A549 (cell line): Measurements from ENCODE around the gene CSRP2. TPM values are rescaled to one million over a fixed set of nuclear protein-coding genes. Genes with fewer than 3 reads are reported as not detected.
A peak's percentile ranks its signal among the peaks of the same experiment; 100 is the strongest.

ENCODE experiments used
- ATAC-seq, 2 experiments: fragments of 200-7000 bp in 1 of 2; fragments of >200 bp in 1 of 2; cut with Nextera tagmentation in 1 of 2; cut with Tn5 transposase in 1 of 2; 3 replicates each; pipeline versions ENCODE4 v1.8.0 to v1.9.1; 2018 to 2020; ENCODE audit warnings: mild to moderate bottlenecking in 1 of 2, moderate library complexity in 1 of 2
- CTCF ChIA-PET: fragments of 300-600 bp; sonication (Branson Sonifier 250); formaldehyde crosslinking; extraction: SDS; loops from one replicate; lab custom pipeline; 2021; ENCODE audit warnings: antibody characterized with exemption, inconsistent platforms; lab: Yijun Ruan, JAX
- POLR2A ChIA-PET: fragments of 350-600 bp; formaldehyde crosslinking; extraction: SDS; loops from one replicate; lab custom pipeline; 2021; ENCODE audit warnings: antibody characterized with exemption, inconsistent platforms; lab: Yijun Ruan, JAX
- DNase-seq, 2 experiments: peaks; one replicate each; pipeline versions ENCODE4 v3.0.0 to v3.0.0-alpha.2; 2011 to 2016; ENCODE audit warnings: low read depth in 1 of 2, low spot score in 1 of 2
- FAIRE-seq: peaks from 2 replicates; lab custom pipeline; 2011; peaks lifted over from hg19 to GRCh38; lab: Jason Lieb, UNC
- H3K27ac ChIP-seq, 2 experiments: fragments of >200 bp; sonication (Bioruptor Twin); formaldehyde crosslinking; 3 replicates each; pipeline ENCODE4 v1.5.1; 2016 to 2017
- H3K4me1 ChIP-seq: fragments of >200 bp; sonication (Bioruptor Twin); formaldehyde crosslinking; 3 replicates; pipeline ENCODE4 v1.6.1; 2016
- H3K4me2 ChIP-seq: fragments of >200 bp; sonication (Bioruptor Twin); formaldehyde crosslinking; 3 replicates; pipeline ENCODE4 v1.6.1; 2016
- H3K4me3 ChIP-seq: fragments of >200 bp; sonication (Bioruptor Twin); formaldehyde crosslinking; 3 replicates; pipeline ENCODE4 v1.5.1; 2016
- H3K9me3 ChIP-seq: fragments of >200 bp; sonication (Bioruptor Twin); formaldehyde crosslinking; 3 replicates; pipeline ENCODE4 v1.6.1; 2016
- BHLHE40 ChIP-seq: IDR thresholded peaks from 2 replicates; pipeline ENCODE4 v1.6.1; 2012; ENCODE audit warnings: low read depth, low read length, inconsistent platforms
- CEBPB ChIP-seq, 2 experiments: fragments of >200 bp in 1 of 2; sonication (Bioruptor Twin) in 1 of 2; formaldehyde crosslinking in 1 of 2; IDR thresholded peaks; 2 replicates each; pipeline ENCODE4 v1.6.1; 2012 to 2016
- CHD2 ChIP-seq: fragments of 150-350 bp; IDR thresholded peaks from 2 replicates; pipeline ENCODE4 v1.6.1; 2014; ENCODE audit warnings: low read length; ENCODE audit not compliant: partially characterized antibody
- CHD4 ChIP-seq: fragments of 200-600 bp; sonication (generic); IDR thresholded peaks from 2 replicates; pipeline ENCODE4 v1.6.1; 2016; ENCODE audit warnings: antibody characterized with exemption, mild to moderate bottlenecking, borderline replicate concordance
- EP300 ChIP-seq, 2 experiments: fragments of >200 bp; sonication (Bioruptor Twin); formaldehyde crosslinking; IDR thresholded peaks; 2 replicates in 1 of 2; 3 replicates in 1 of 2; pipeline ENCODE4 v1.6.1; 2016 to 2017
- ESRRA ChIP-seq: fragments of 150-350 bp; IDR thresholded peaks from 2 replicates; pipeline ENCODE4 v1.6.1; 2014; ENCODE audit warnings: mild to moderate bottlenecking, low read length, borderline replicate concordance
- FOSB ChIP-seq: fragments of 250-450 bp; sonication (Bioruptor Pico); IDR thresholded peaks from 2 replicates; pipeline ENCODE4 v1.5.0; 2020; ENCODE audit warnings: mild to moderate bottlenecking, moderate library complexity
- GATA3 ChIP-seq: IDR thresholded peaks from 2 replicates; pipeline ENCODE4 v1.6.1; 2012; ENCODE audit warnings: borderline replicate concordance
- HES2 ChIP-seq: fragments of >200 bp; sonication (Bioruptor Twin); formaldehyde crosslinking; IDR thresholded peaks from 2 replicates; pipeline ENCODE4 v1.6.1; 2016
- HOXA7 ChIP-seq: fragments of 250-450 bp; sonication (Bioruptor Pico); IDR thresholded peaks from 2 replicates; pipeline ENCODE4 v1.5.0; 2020; ENCODE audit warnings: mild to moderate bottlenecking, moderate library complexity
- HOXB5 ChIP-seq: fragments of 250-450 bp; sonication (Bioruptor Pico); IDR thresholded peaks from 2 replicates; pipeline ENCODE4 v1.5.0; 2020; ENCODE audit warnings: mild to moderate bottlenecking, moderate library complexity
- JUN ChIP-seq, 2 experiments: fragments of >200 bp; sonication (Bioruptor Twin); formaldehyde crosslinking; IDR thresholded peaks; 2 replicates in 1 of 2; 3 replicates in 1 of 2; pipeline ENCODE4 v1.6.1; 2016 to 2017
- KDM5A ChIP-seq: fragments of 200-600 bp; sonication (generic); IDR thresholded peaks from 2 replicates; pipeline ENCODE4 v1.6.1; 2016; ENCODE audit warnings: antibody characterized with exemption, mild to moderate bottlenecking
- MAX ChIP-seq: IDR thresholded peaks from 2 replicates; pipeline ENCODE4 v1.6.1; 2012
- MAZ ChIP-seq: fragments of 150-350 bp; IDR thresholded peaks from 2 replicates; pipeline ENCODE4 v1.6.1; 2014; ENCODE audit warnings: antibody characterized with exemption, low read depth, low read length, borderline replicate concordance
- MYC ChIP-seq: IDR thresholded peaks from 2 replicates; pipeline ENCODE4 v1.6.1; 2012; ENCODE audit warnings: mild to moderate bottlenecking, inconsistent platforms, low read length, improper control_type of control experiment, borderline replicate concordance
- NFE2L2 ChIP-seq: fragments of 150-350 bp; conservative IDR thresholded peaks from 2 replicates; pipeline ENCODE4 v1.6.1; 2014; ENCODE audit warnings: low read length
- NPAS2 ChIP-seq: fragments of 250-450 bp; sonication (Bioruptor Pico); IDR thresholded peaks from 2 replicates; pipeline ENCODE4 v1.8.0; 2022; ENCODE audit warnings: mild to moderate bottlenecking, moderate library complexity, borderline replicate concordance
- NR3C1 ChIP-seq: fragments of >200 bp; sonication (Bioruptor Twin); formaldehyde crosslinking; IDR thresholded peaks from 3 replicates; pipeline ENCODE4 v1.6.1; 2017
- PBX3 ChIP-seq: IDR thresholded peaks from 2 replicates; pipeline ENCODE4 v1.6.1; 2012
- PHF8 ChIP-seq: fragments of 200-600 bp; sonication (generic); IDR thresholded peaks from 2 replicates; pipeline ENCODE4 v1.6.1; 2016; ENCODE audit warnings: low read depth, mild to moderate bottlenecking, antibody characterized with exemption, moderate library complexity, borderline replicate concordance
- POLR2AphosphoS2 ChIP-seq: conservative IDR thresholded peaks from 2 replicates; pipeline ENCODE4 v1.6.1; 2012; ENCODE audit warnings: low read length, improper control_type of control experiment, inconsistent platforms
- RAD21 ChIP-seq, 2 experiments: fragments of >200 bp in 1 of 2; sonication (Bioruptor Twin) in 1 of 2; formaldehyde crosslinking in 1 of 2; IDR thresholded peaks in 1 of 2; conservative IDR thresholded peaks in 1 of 2; 2 replicates in 1 of 2; 3 replicates in 1 of 2; pipeline ENCODE4 v1.6.1; 2012 to 2018; ENCODE audit warnings: inconsistent platforms in 1 of 2
- SMC3 ChIP-seq: fragments of >200 bp; sonication (Bioruptor Twin); formaldehyde crosslinking; IDR thresholded peaks from 3 replicates; pipeline ENCODE4 v1.6.1; 2018; ENCODE audit warnings: inconsistent platforms
- TFCP2L1 ChIP-seq: fragments of 250-450 bp; sonication (Bioruptor Pico); IDR thresholded peaks from 2 replicates; pipeline ENCODE4 v1.5.0; 2021; ENCODE audit warnings: mild to moderate bottlenecking
- ZC3H11A ChIP-seq: fragments of 450-650 bp; IDR thresholded peaks from 2 replicates; pipeline ENCODE4 v1.6.1; 2014; ENCODE audit warnings: antibody characterized with exemption, mild to moderate bottlenecking
- ZFP36 ChIP-seq: fragments of 450-650 bp; IDR thresholded peaks from 2 replicates; pipeline ENCODE4 v1.6.1; 2014; ENCODE audit warnings: borderline replicate concordance; ENCODE audit not compliant: partially characterized antibody
- ZNF302 ChIP-seq: fragments of 250-450 bp; sonication (Bioruptor Pico); IDR thresholded peaks from 2 replicates; pipeline ENCODE4 v1.9.0; 2021; ENCODE audit warnings: inconsistent platforms, mild to moderate bottlenecking, moderate library complexity
- WGBS: methylation state at CpG from one replicate; pipeline ENCODE4 v1.1.6; 2017; ENCODE audit errors: missing lambda C conversion rate; 5-methylcytosine and 5-hydroxymethylcytosine counted together
- polyA plus RNA-seq, 4 experiments: library from polyadenylated mRNA; depleted of rRNA in 3 of 4; stranded (reverse); fragments of >200 nt; fragmentation: RNase III in 1 of 4; extraction: RNeasy Plus Mini Kit Qiagen cat#74134 plus additional on column Dnase treatment in 1 of 4; gene quantifications; 2 replicates in 3 of 4; 3 replicates in 1 of 4; pipeline ENCODE4 v1.2.3, GENCODE V29; 2011 to 2017

CSRP2 gene
- polyA plus RNA-seq, 2 of the 4 experiments (the other 2 are of a cell fraction) = 19.2 to 23.6 TPM

- WGBS = 92% methylated on average over 7 of the region's 7 CpGs
Measured at GRCh38 chr12:76880519-76881023, 1.8 kb upstream of the CSRP2 start.

GRCh38 chr12:76879710-76880518 lies 1.1 kb upstream of the CSRP2 start:
- Histone ChIP-seq H3K4me3 (peak overlapping the region; percentile 56), H3K27ac (peak overlapping the region; percentile 87 to 88), H3K4me2 (peak overlapping the region; percentile 80), H3K4me1 (peaks cover 10% of the 10 kb centered on the region; the same call in 2 of the 3 replicates), H3K9me3 (no peaks in the 10 kb centered on the region)
- ATAC-seq = no peak
- POLR2A ChIA-PET = interaction anchor here (1.6 kb wide), 1 partner anchor 131 kb away, joined by 11 read pairs; no protein-coding TSS in a partner anchor
- no peak for DNase-seq
- 79% methylated on average over 13 of the region's 13 CpGs for WGBS
- FAIRE-seq = no peak
- TF ChIP-seq RAD21 (conservative IDR thresholded peaks at IDR 0.05 in 1 of 2, IDR thresholded peaks at IDR 0.05 in 1 of 2) (no peak), MYC (no peak), BHLHE40 (no peak), CHD2 (no peak), NFE2L2 (no peak), TFCP2L1 (CRISPR knock-in tag) (no peak), PHF8 (no peak), ZC3H11A (no peak), POLR2AphosphoS2 (no peak)
- CTCF ChIA-PET = interaction anchor here (1.1 to 1.9 kb wide), 4 partner anchors 12 to 125 kb away, joined by 3 to 4 read pairs (median 3); no protein-coding TSS in a partner anchor

More at GRCh38 chr12:76880519-76881023, 1.8 kb upstream of the CSRP2 start:
- Histone ChIP-seq H3K9me3 (no peaks in the 10 kb centered on the region), H3K4me2 (no peak overlapping the region), H3K4me3 (no peak overlapping the region), H3K4me1 (peaks cover 10% of the 10 kb centered on the region; the same call in 2 of the 3 replicates), H3K27ac (no peak overlapping the region)
- ChIA-PET POLR2A (no interaction called here), CTCF (interaction anchor here (0.6 to 1.9 kb wide), 4 partner anchors 11 to 271 kb away, joined by 3 to 4 read pairs (median 3); no protein-coding TSS in a partner anchor)
- no peak for FAIRE-seq
- DNase-seq = no peak
- ATAC-seq = no peak
- TF ChIP-seq ZC3H11A = no peak
- no peak for TF ChIP-seq TFCP2L1 (CRISPR knock-in tag)
- TF ChIP-seq CHD2 = no peak
- TF ChIP-seq PBX3 = no peak
- TF ChIP-seq EP300 (IDR thresholded peaks at IDR 0.05) = no peak
- TF ChIP-seq ZNF302 (CRISPR knock-in tag) = no peak
- no peak for TF ChIP-seq HOXA7 (CRISPR knock-in tag)
- TF ChIP-seq MAZ = no peak
- TF ChIP-seq CEBPB (IDR thresholded peaks at IDR 0.05) = no peak
- no peak for TF ChIP-seq MAX
- no peak for TF ChIP-seq SMC3
- TF ChIP-seq HES2 = no peak

- DNase-seq (peak; percentile 10 to 70), FAIRE-seq (no peak), ATAC-seq (peak; percentile 75 to 82)
- ChIA-PET POLR2A (interaction anchor here (0.6 to 1.6 kb wide), 8 partner anchors 12 to 1055 kb away, joined by 3 to 11 read pairs (median 3); partner anchors contain the start of gene ZDHHC17), CTCF (interaction anchor here (0.6 to 1.9 kb wide), 5 partner anchors 14 to 384 kb away, joined by 3 to 4 read pairs (median 3); no protein-coding TSS in a partner anchor)
- peak overlapping the region; percentile 56 for H3K4me3 ChIP-seq
- H3K4me1 ChIP-seq = peaks cover 10% of the 10 kb centered on the region; the same call in 2 of the 3 replicates
- H3K4me2 ChIP-seq = peak overlapping the region; percentile 80
- peak overlapping the region; percentile 37 to 88 for H3K27ac ChIP-seq
- no peaks in the 10 kb centered on the region for H3K9me3 ChIP-seq
- 2% methylated on average over 43 of the region's 44 CpGs for WGBS
- no peak for TF ChIP-seq GATA3
- TF ChIP-seq JUN (IDR thresholded peaks at IDR 0.05) = no peak
- TF ChIP-seq ZFP36 = no peak
- TF ChIP-seq FOSB (CRISPR knock-in tag) = no peak
- TF ChIP-seq MAX = no peak
- no peak for TF ChIP-seq MYC
- TF ChIP-seq CHD4 = no peak
- TF ChIP-seq HOXA7 (CRISPR knock-in tag) = no peak
- no peak for TF ChIP-seq NR3C1
- no peak for TF ChIP-seq ESRRA
- TF ChIP-seq HOXB5 (CRISPR knock-in tag) = no peak
- no peak for TF ChIP-seq KDM5A
- no peak for TF ChIP-seq NPAS2
Measured at GRCh38 chr12:76878099-76878898, 520 bp downstream of the CSRP2 start.
